Activated T-cell treated with anti-CD3 and anti-CD28 coated beads, Interleukin-2, amount 50 U/mL, for 72 hours (primary cell): ENCODE measurements around the gene IKZF2. TPM values are rescaled to one million over a fixed set of nuclear protein-coding genes. Genes with fewer than 3 reads are reported as not detected.
A peak's percentile ranks its signal among the peaks of the same experiment; 100 is the strongest.

Experiments used
- ATAC-seq, 2 donors: fragments of 150-1000 bp; cut with Tn5 transposase; replicated peaks in 1 of 2; 2 replicates each; pipeline ENCODE4 v1.10.0; 2021; ENCODE audit warnings: moderate library complexity in 2 of 2, mild to moderate bottlenecking in 1 of 2
- DNase-seq, 2 donors: peaks; one replicate each; pipeline ENCODE4 v3.0.0; 2021 to 2022; ENCODE audit warnings: mixed read lengths in 1 of 2
- H3K27ac Mint-ChIP-seq: one replicate; pipeline ENCODE4 v1.8.0; 2022; ENCODE audit warnings: mild to moderate bottlenecking, moderate library complexity, mixed read lengths
- H3K27me3 Mint-ChIP-seq: one replicate; pipeline ENCODE4 v1.8.0; 2022; ENCODE audit warnings: low read depth, mixed read lengths
- H3K36me3 Mint-ChIP-seq, 2 donors: one replicate each; pipeline ENCODE4 v1.8.0; 2022; ENCODE audit warnings: mixed read lengths in 2 of 2, mild to moderate bottlenecking in 1 of 2; ENCODE audit not compliant: insufficient read depth in 2 of 2
- H3K4me1 Mint-ChIP-seq: one replicate; pipeline ENCODE4 v1.8.0; 2022; ENCODE audit warnings: low read depth, mixed read lengths
- H3K4me3 Mint-ChIP-seq, 2 donors: one replicate each; pipeline ENCODE4 v1.8.0; 2022; ENCODE audit warnings: mild to moderate bottlenecking in 2 of 2, mixed read lengths in 2 of 2, moderate library complexity in 2 of 2
- H3K9me3 Mint-ChIP-seq, 2 donors: one replicate each; pipeline ENCODE4 v1.8.0; 2022; ENCODE audit warnings: mixed read lengths in 2 of 2
- total RNA-seq, 2 donors: library from RNA; stranded (reverse); gene quantifications; one replicate each; pipeline ENCODE4 v1.2.3, GENCODE V29; 2022

Gene IKZF2
- total RNA-seq, 2 donors from 2014 or later, result 9.8 to 19.1 TPM

- peaks cover 40% of the 10 kb centered on the region for H3K4me1 Mint-ChIP-seq
- DNase-seq (no peak), ATAC-seq (peak; percentile 54 to 58)
- H3K27ac Mint-ChIP-seq, result peak overlapping the region; percentile 26
- peaks cover 4 to 6% of the 10 kb centered on the region in 2 donors for H3K36me3 Mint-ChIP-seq
- peak overlapping the region; percentile 9 to 49 for H3K4me3 Mint-ChIP-seq
- H3K27me3 Mint-ChIP-seq, result peaks cover 50% of the 10 kb centered on the region
- peaks cover 2% of the 10 kb centered on the region in 2 donors for H3K9me3 Mint-ChIP-seq
These were observed 135.0 kb downstream of the IKZF2 start for GRCh38 chr2:213016166-213016983.

- peak overlapping the region; percentile 49 to 53 for H3K4me3 Mint-ChIP-seq
- DNase-seq (peak; percentile 62 to 70), ATAC-seq (peak; percentile 79 to 81)
- H3K27me3 Mint-ChIP-seq, result peaks cover 53% of the 10 kb centered on the region
- H3K36me3 Mint-ChIP-seq, result peaks cover 4 to 6% of the 10 kb centered on the region in 2 donors
- H3K9me3 Mint-ChIP-seq, result peaks cover 0 to 2% of the 10 kb centered on the region in 2 donors
- peaks cover 37% of the 10 kb centered on the region for H3K4me1 Mint-ChIP-seq
- H3K27ac Mint-ChIP-seq, result peak overlapping the region; percentile 26
These were observed 135.8 kb downstream of the IKZF2 start for GRCh38 chr2:213015387-213016165.

GRCh38 chr2:213013979-213014378, 137.4 kb downstream of the IKZF2 start:
- peaks cover 7 to 10% of the 10 kb centered on the region in 2 donors for H3K36me3 Mint-ChIP-seq
- H3K9me3 Mint-ChIP-seq, result peaks cover 0 to 2% of the 10 kb centered on the region in 2 donors
- H3K27me3 Mint-ChIP-seq, result peaks cover 49% of the 10 kb centered on the region
- peak overlapping the region in 1 of 2 donors; percentile 2 for H3K4me3 Mint-ChIP-seq
- H3K27ac Mint-ChIP-seq, result no peak overlapping the region
- DNase-seq (no peak), ATAC-seq (peak; percentile 35 to 47)
- H3K4me1 Mint-ChIP-seq, result peaks cover 49% of the 10 kb centered on the region

GRCh38 chr2:213011505-213011904, 139.9 kb downstream of the IKZF2 start:
- DNase-seq (no peak), ATAC-seq (no peak)
- Mint-ChIP-seq H3K36me3 (peaks cover 3 to 6% of the 10 kb centered on the region in 2 donors), H3K4me3 (no peak overlapping the region), H3K27me3 (peaks cover 24% of the 10 kb centered on the region), H3K4me1 (peaks cover 36% of the 10 kb centered on the region), H3K9me3 (peaks cover 0 to 2% of the 10 kb centered on the region in 2 donors), H3K27ac (no peak overlapping the region)

- peaks cover 21% of the 10 kb centered on the region for H3K27me3 Mint-ChIP-seq
- H3K36me3 Mint-ChIP-seq, result peaks cover 3 to 6% of the 10 kb centered on the region in 2 donors
- no peak overlapping the region for H3K4me3 Mint-ChIP-seq
- peaks cover 23% of the 10 kb centered on the region for H3K4me1 Mint-ChIP-seq
- ATAC-seq, result peak in 1 of 2 donors; percentile 48
- DNase-seq, result no peak
- H3K27ac Mint-ChIP-seq, result no peak overlapping the region
- H3K9me3 Mint-ChIP-seq, result peaks cover 0 to 2% of the 10 kb centered on the region in 2 donors
These were observed 141.2 kb downstream of the IKZF2 start for GRCh38 chr2:213010106-213010779.

- Mint-ChIP-seq H3K4me3 (no peak overlapping the region), H3K36me3 (peaks cover 3 to 6% of the 10 kb centered on the region in 2 donors), H3K27me3 (peaks cover 15% of the 10 kb centered on the region), H3K4me1 (peaks cover 12% of the 10 kb centered on the region), H3K9me3 (peaks cover 0 to 2% of the 10 kb centered on the region in 2 donors), H3K27ac (no peak overlapping the region)
- ATAC-seq (no peak), DNase-seq (no peak)
These were observed 144.0 kb downstream of the IKZF2 start for GRCh38 chr2:213007290-213007838.

GRCh38 chr2:213004197-213004821, 147.1 kb downstream of the IKZF2 start:
- peaks cover 13% of the 10 kb centered on the region for H3K4me1 Mint-ChIP-seq
- no peaks in the 10 kb centered on the region for H3K9me3 Mint-ChIP-seq
- no peak overlapping the region for H3K27ac Mint-ChIP-seq
- ATAC-seq (no peak), DNase-seq (no peak)
- no peaks in the 10 kb centered on the region for H3K27me3 Mint-ChIP-seq
- H3K4me3 Mint-ChIP-seq, result no peak overlapping the region
- peaks cover 0 to under 1% of the 10 kb centered on the region in 2 donors for H3K36me3 Mint-ChIP-seq

GRCh38 chr2:213002383-213002782, 149.0 kb downstream of the IKZF2 start:
- Mint-ChIP-seq H3K27me3 (no peaks in the 10 kb centered on the region), H3K27ac (no peak overlapping the region), H3K4me3 (no peak overlapping the region), H3K9me3 (no peaks in the 10 kb centered on the region), H3K36me3 (no peaks in the 10 kb centered on the region), H3K4me1 (peaks cover 20% of the 10 kb centered on the region)
- no peak for ATAC-seq
- DNase-seq, result no peak

- Mint-ChIP-seq H3K9me3 (no peaks in the 10 kb centered on the region), H3K4me1 (peaks cover 22% of the 10 kb centered on the region), H3K4me3 (peak overlapping the region; percentile 44), H3K27ac (peak overlapping the region; percentile 4), H3K27me3 (no peaks in the 10 kb centered on the region), H3K36me3 (no peaks in the 10 kb centered on the region)
- ATAC-seq (no peak), DNase-seq (no peak)
These were observed 150.0 kb downstream of the IKZF2 start for GRCh38 chr2:213001297-213001910.

- peak in 1 of 2 donors; percentile 25 for ATAC-seq
- DNase-seq, result no peak
- Mint-ChIP-seq H3K27me3 (no peaks in the 10 kb centered on the region), H3K4me1 (peaks cover 26% of the 10 kb centered on the region), H3K27ac (no peak overlapping the region), H3K4me3 (peak overlapping the region in 1 of 2 donors; percentile 20), H3K9me3 (no peaks in the 10 kb centered on the region), H3K36me3 (peaks cover 0 to 3% of the 10 kb centered on the region in 2 donors)
These were observed 152.6 kb downstream of the IKZF2 start for GRCh38 chr2:212998626-212999359.

GRCh38 chr2:212997526-212998020, 153.8 kb downstream of the IKZF2 start:
- Mint-ChIP-seq H3K27me3 (no peaks in the 10 kb centered on the region), H3K36me3 (peaks cover 0 to 3% of the 10 kb centered on the region in 2 donors), H3K4me3 (no peak overlapping the region), H3K4me1 (peaks cover 26% of the 10 kb centered on the region), H3K27ac (no peak overlapping the region), H3K9me3 (no peaks in the 10 kb centered on the region)
- ATAC-seq (no peak), DNase-seq (no peak)
